Neutrophil (primary cell): ENCODE measurements around the gene HDAC1.

Source experiments
- H3K27ac ChIP-seq: fragments of 200-600 bp; sonication (generic); 2 replicates; pipeline ENCODE4 v1.5.1; 2016; ENCODE audit warnings: mild to moderate bottlenecking, moderate library complexity
- H3K27me3 ChIP-seq: fragments of 200-600 bp; sonication (generic); 2 replicates; pipeline ENCODE4 v1.6.0; 2016; ENCODE audit warnings: mild to moderate bottlenecking
- H3K36me3 ChIP-seq: fragments of 200-600 bp; sonication (generic); 2 replicates; pipeline ENCODE4 v1.5.1; 2017
- H3K4me1 ChIP-seq, 2 experiments: fragments of 200-600 bp in 1 of 2; sonication (generic) in 1 of 2; 1 replicate in 1 of 2; 2 replicates in 1 of 2; pipeline versions ENCODE4 v1.5.1 to v1.6.1; 2013 to 2016; ENCODE audit warnings: low read depth in 1 of 2, low read length in 1 of 2, mild to moderate bottlenecking in 1 of 2, moderate library complexity in 1 of 2; ENCODE audit not compliant: control insufficient read depth in 1 of 2, insufficient read depth in 1 of 2
- H3K4me3 ChIP-seq, 2 experiments: fragments of 200-600 bp in 1 of 2; sonication (generic) in 1 of 2; 1 replicate in 1 of 2; 2 replicates in 1 of 2; pipeline ENCODE4 v1.5.1; 2013 to 2016; ENCODE audit warnings: low read depth in 1 of 2, low read length in 1 of 2, mild to moderate bottlenecking in 1 of 2, moderate library complexity in 1 of 2
- H3K9me3 ChIP-seq: fragments of 200-600 bp; sonication (generic); 2 replicates; pipeline ENCODE4 v1.5.1; 2016
- CTCF ChIP-seq: fragments of 200-600 bp; sonication (generic); IDR thresholded peaks from 2 replicates; pipeline ENCODE4 v1.5.1; 2016; ENCODE audit warnings: antibody characterized with exemption

Gene HDAC1

GRCh38 chr1:32334274-32334861 lies 42.5 kb downstream of the HDAC1 start:
- H3K4me3 ChIP-seq: peak overlapping the region in 1 of 2 experiments; percentile 72
- peaks cover 40 to 42% of the 10 kb centered on the region in 2 experiments for H3K4me1 ChIP-seq
- no peak for TF ChIP-seq CTCF
- H3K9me3 ChIP-seq: no peaks in the 10 kb centered on the region
- H3K27ac ChIP-seq: no peak overlapping the region
- H3K27me3 ChIP-seq: peaks cover 16% of the 10 kb centered on the region
- peaks cover 39% of the 10 kb centered on the region for H3K36me3 ChIP-seq

- Histone ChIP-seq H3K4me3 (peak overlapping the region; percentile 60 to 72), H3K36me3 (peaks cover 33% of the 10 kb centered on the region), H3K4me1 (peaks cover 46 to 48% of the 10 kb centered on the region in 2 experiments), H3K9me3 (no peaks in the 10 kb centered on the region), H3K27ac (peak overlapping the region; percentile 100), H3K27me3 (peaks cover 16% of the 10 kb centered on the region)
- peak; percentile 88 for TF ChIP-seq CTCF
Observed at GRCh38 chr1:32334864-32335534, 43.1 kb downstream of the HDAC1 start.

- H3K36me3 ChIP-seq: peaks cover 28% of the 10 kb centered on the region
- peaks cover 49 to 52% of the 10 kb centered on the region in 2 experiments for H3K4me1 ChIP-seq
- peak overlapping the region; percentile 60 to 72 for H3K4me3 ChIP-seq
- peaks cover 16% of the 10 kb centered on the region for H3K27me3 ChIP-seq
- no peak for TF ChIP-seq CTCF
- H3K27ac ChIP-seq: peak overlapping the region; percentile 100
- H3K9me3 ChIP-seq: no peaks in the 10 kb centered on the region
Observed at GRCh38 chr1:32335535-32335789, 43.6 kb downstream of the HDAC1 start.

DNA sequence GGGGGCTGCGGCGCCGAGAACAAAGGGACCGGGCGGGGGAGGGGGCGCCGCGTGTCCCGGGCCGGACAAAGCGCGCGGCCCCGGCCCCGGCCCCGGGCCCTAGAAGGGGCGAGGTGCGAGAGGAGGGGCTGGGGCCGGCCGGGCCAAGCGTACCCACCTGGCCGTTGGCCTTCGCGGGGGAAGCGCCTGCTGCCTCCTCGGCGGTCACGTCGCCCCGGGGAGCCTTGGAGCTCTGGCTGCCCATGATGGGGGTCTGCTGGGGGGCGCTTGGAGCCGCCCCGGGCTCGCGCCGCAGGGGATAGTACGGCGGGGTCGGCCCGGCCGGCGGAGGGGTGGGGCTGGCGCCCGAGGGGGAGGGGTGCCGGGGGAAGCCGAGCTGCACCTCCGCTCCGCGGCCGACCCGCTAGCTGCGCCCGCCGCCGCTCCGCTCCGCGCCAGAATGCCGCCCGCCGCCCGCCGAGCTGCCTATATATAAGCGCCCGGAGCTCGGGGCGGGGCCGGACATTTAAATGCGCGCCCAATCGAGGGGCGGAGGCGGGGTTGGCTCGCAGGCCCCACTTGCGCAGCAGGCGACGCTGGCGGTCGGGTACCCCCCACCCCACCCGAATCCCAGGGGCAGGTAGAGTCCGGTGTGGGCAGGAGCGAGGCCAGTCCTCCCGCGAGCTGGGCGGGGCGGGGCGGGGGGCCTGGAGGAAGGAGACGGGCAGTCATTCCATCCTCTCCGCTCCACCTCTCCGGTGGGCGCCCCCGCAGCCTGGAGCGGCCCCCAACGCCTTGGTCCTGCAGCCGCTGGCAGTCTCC lies 44.1 kb downstream of the HDAC1 start, which contains the start of gene MARCKSL1:
Gene MARCKSL1 (minus strand): TSS at position 444 of the 801 bp plus-strand sequence. CDS start 200 bp downstream, at position 244.
- Histone ChIP-seq H3K36me3 (peaks cover 23% of the 10 kb centered on the region), H3K27me3 (peaks cover 16% of the 10 kb centered on the region), H3K9me3 (no peaks in the 10 kb centered on the region), H3K4me3 (peak within 1 kb of the TSS; percentile 60 to 72), H3K27ac (peak within 1 kb of the TSS; percentile 100), H3K4me1 (peaks cover 49 to 52% of the 10 kb centered on the region in 2 experiments)
- no peak for TF ChIP-seq CTCF

DNA sequence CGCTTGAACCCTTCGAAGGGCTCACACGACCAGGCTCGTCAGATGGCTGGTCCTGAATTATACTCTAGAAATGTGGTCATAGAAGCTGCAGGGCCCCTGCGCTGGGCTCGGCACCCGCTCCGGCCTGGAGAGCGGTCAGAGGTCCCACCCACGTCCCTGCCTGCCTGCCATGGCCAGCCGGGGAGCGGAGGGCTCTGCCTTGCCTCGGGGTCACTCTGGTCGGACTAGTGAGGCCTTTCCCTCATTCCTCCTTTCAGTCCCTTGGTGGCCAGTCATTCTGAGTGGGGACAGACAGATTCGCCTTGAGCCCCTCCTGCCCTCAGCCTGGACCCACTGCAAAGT lies 44.7 kb downstream of the HDAC1 start:
- no peaks in the 10 kb centered on the region for H3K9me3 ChIP-seq
- H3K4me3 ChIP-seq: peak overlapping the region; percentile 60 to 72
- peaks cover 16% of the 10 kb centered on the region for H3K27me3 ChIP-seq
- H3K27ac ChIP-seq: peak overlapping the region; percentile 100
- peaks cover 17% of the 10 kb centered on the region for H3K36me3 ChIP-seq
- no peak for TF ChIP-seq CTCF
- peaks cover 49 to 52% of the 10 kb centered on the region in 2 experiments for H3K4me1 ChIP-seq
